NCI-H2107 treated with DMSO at 0.1 percent for 48 hours (cell line): Measurements from ENCODE around the gene PDZK1IP1.

ENCODE experiments used
- DNase-seq: peaks from one replicate; lab custom pipeline; 2025; ENCODE audit not compliant: unreplicated experiment; lab: John Stamatoyannopoulos, UW

The PDZK1IP1 gene, protein sequence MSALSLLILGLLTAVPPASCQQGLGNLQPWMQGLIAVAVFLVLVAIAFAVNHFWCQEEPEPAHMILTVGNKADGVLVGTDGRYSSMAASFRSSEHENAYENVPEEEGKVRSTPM

DNA sequence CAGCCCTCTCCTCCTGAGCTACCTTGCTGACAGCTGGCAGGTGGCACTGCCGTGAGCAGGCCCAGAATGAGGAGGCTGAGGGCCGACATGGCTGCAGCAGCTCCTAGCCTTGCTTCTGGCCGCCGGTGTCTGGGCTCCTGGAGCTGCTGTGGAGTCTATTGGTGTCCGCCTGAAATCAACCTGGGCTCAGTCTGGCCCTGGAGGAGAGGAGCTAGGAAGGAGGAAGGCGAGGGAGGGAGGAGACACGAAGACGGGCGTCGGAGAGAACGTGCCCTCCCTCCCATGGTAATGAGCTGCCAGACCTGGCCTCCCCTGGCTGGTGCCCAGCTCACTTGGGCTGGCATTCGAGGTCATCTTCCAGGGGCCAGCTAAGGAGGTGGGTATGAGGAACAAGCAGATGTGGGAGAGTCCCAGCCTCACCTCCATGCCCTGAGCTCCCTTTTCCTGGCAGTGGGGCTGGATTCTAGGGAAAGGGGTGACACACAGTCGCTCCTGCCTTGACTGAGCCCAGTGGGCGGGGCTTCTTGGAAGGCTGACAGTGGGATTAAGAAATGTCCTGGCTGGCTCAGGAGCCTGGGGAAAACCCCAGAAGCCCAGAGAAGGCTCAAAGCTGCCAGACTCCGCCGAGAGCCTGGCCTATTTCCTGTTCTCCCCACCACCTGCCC, at the start of gene PDZK1IP1:
PDZK1IP1 (minus strand) TSS at position 193 of the 665 bp plus-strand sequence; CDS start at position 89, 104 bp downstream.
- DNase-seq = no peak

DNA sequence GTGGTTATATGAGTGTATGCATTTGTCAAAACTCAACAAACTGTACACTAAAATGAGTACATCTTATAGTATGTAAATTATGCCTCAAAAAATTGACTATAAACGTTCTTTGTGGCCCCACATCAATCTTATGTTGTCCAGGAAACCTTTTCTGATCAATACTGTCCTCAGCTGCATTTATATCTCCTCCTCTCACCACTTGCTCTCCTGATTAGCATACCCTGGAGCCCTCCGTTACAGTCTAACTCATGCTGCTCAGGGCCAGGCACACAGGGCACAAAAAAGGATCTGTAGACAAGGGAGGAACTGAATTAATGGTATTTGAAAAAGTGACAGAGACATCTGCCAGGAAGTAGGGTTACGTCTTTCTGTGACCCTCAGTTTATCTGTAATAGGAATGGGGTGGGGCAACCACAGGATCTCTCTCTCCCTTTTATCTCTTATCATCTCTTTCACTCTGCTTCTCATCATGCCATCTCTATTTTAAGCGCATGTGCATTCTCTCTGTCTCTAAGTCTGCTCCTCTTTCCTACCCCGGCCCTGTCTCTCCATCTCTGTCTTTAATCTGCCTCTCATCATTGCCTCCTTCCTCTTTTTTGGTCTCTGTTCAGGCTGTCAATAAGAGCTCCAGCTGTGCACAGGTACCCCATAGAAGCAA, 49.2 kb upstream of the PDZK1IP1 start:
- DNase-seq = no peak

DNA sequence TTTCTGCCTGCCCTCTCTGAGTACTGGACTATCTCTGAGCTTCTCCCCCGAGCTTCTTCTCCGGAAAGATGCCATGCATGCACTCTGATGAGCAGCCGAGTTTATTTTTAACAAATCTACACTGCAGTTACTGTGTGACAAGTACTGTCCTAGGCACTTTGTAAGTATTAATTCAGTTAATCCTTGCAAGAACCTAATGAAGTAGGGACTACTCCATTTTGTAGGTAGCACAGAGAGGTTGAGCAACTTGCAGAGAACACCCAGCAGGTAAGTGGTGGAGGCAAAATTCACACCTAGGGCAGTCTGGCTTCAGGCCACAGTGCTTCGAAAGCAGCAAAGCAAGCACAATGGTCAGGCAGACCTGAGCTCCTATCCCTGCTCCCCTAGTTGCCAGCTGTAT, 46.0 kb upstream of the PDZK1IP1 start:
- no peak for DNase-seq

DNA sequence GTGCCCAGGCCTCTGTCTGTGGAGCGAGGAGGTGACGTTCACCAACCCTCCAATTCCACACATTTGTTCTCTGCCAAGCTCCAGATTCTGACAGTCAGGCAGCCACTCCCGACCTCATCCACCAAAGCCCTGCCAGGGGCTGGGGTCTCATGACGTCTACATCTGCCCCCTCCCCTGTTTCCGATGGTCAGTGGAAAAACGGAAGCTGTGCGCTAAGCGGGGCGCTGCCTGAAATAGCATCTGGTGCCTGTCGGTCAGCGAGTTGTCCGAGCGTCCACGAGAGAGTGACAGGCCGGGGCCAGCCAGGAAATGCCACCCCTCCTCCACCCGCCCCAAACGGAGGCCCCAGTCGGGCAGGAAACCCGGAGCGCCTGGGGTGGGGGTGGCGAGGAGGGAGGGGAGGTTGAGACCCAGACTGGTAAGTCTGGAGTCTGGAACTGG, 45.4 kb upstream of the PDZK1IP1 start:
- DNase-seq = no peak

DNA sequence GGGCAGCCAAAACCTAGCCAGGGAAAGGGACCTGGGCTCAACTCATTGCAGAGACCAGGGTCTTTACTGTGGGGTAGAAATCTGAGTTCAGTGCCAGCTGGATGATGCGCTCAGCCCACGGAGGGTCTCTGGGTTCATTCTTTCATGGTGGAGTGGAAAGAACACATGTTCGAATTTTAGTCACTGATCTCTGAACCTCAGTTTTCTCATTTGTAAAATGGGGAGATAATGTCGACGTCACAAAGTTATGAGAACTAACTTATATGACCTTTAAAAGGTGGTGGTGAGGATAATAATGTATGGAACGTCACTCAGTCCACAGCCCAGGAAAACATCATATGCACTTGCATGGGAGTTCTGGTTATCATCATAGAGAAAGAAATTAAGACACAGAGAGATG, 43.4 kb upstream of the PDZK1IP1 start:
- DNase-seq = no peak

DNA sequence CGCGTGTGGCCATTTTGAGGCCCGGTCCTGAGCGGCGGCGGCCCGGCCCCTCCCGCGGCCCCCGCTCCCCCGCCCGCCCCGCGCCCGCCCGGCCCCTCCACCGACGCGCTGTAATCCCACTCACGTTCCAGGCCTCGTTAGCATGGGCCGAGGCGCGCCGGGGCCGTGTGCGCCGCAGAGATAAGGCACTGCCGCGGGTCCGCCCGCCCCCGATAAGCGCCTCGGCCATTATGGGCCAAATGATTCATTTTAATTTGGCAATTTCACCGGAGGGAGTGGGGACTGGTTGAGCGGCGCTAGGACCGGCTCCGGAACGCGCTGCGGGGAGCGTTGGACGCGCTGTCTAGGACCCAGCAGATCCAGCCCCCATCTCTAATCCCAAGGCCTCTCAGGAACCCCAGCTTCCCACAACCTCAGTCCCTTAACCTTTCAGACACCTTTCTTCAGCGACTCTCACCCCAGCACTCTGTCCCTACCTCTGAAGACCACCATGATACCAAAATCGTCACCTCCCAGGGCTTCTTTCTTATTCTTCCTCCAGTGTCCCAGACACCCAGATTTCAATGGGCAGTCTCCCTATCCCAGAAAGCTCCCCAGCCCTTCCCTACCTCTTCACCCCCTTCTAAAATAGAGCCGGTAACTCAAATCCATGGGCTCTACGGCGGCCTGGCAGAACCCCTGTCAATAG, 42.5 kb upstream of the PDZK1IP1 start, which contains the start of gene TAL1:
TAL1 (minus strand) TSS at position 39 of the 688 bp plus-strand sequence. CDS start 6,337 bp downstream, outside the sequence.
- no peak for DNase-seq

DNA sequence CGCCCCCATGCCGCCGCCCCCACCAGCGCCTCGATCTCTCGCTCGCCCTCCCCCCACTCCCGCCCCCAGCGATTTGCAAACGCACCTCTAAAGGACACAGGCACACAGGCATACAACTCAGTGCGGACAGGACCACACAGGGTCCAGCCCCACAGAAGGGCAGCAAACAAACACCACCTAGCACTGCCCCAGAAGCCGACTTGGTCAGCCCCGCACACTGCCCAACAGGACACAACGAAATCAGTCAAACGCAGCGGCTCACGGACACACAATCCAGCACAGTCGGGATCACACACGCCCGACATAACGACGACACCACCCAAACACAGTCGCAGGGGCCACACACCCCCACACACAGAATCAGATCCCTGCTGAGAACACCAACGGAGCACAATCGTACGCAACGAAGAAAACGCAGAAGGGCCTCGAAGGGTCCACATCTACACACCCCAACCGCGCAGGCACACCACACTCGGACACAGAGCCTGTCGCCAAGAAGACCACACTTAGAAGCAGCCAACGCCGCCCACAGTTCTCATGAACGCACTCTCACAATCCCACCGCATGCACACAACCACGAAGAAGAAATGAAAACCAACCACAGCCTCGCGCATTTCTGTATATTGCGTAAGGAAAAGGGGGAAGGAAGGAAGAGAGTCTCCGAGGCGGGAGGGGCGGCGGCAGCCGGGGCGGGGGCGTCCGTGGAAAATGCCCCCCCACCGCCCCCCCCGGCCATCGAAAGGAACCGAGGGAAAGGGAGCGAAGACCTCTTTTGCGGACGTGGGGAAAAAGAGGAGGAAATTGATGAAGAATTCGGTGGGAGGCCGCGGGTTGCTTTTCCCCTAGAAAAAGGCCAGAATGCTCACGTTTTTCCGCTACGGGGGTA, 41.7 kb upstream of the PDZK1IP1 start:
- DNase-seq = no peak

DNA sequence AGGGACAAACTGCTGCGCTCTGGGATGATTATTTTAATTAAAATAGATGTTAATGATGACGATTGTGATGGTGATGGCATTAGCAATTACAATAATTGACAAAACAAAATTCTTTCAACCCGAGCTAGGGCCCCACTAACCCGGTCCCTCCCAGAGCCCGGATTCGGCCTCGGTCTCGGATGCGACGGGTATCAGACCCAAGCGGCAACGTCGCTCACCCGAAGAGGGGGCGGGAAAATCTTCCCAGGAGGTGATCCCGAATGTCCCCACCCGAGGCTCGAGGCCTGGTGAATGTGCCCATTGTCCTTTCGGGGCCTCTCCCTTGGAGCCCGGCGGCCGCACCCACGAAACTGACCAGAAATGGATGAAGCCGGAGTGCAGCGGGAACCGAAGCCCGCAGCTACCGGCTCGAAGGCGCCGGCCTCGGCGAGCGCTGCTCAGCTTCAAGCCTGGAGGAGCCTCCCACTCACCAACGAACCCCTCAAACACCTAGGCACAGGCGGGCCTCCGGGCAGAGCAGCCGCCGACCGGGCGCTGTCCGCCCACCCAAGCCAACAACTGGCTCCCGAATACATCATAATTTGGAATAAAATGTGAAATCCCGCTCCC, 41.0 kb upstream of the PDZK1IP1 start:
- no peak for DNase-seq

DNA sequence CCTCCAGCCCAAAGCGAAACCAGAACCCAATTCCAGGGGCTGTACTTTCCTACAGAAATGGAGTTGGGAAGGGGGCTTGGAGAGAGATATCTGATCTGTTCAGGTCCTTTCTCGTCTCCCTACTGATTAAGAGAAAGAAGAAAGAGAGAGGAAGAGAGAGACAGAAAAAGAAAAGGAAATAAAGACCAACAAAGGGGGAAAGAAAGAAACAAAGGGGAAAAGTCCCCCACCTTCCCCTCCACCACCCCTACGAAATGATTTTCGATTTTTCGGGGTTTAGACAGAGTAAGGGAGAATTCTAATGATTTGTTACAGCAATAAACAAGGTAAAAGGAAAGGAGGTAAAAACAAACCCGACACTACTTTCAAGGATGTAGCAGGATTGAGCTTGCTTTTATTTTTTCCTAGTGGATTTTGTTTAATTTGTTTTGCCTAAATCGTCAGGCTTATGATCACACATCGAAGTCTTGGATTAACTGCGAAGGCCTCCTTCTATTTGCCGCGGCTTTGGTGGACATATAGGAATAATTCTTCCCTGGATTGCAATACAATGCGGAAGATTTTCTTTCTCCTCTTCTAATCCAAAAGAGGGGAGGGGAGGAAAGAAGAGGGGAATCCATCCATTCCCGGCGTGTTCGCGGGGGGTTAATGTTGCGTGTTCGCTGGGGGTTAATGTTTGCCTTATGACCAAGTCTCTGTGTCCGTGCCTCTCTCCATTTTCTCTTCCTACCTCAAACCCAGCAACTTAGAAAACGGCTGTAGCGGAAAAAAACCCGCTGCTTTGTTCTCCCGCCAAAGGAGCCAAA, 40.3 kb upstream of the PDZK1IP1 start:
- no peak for DNase-seq

DNA sequence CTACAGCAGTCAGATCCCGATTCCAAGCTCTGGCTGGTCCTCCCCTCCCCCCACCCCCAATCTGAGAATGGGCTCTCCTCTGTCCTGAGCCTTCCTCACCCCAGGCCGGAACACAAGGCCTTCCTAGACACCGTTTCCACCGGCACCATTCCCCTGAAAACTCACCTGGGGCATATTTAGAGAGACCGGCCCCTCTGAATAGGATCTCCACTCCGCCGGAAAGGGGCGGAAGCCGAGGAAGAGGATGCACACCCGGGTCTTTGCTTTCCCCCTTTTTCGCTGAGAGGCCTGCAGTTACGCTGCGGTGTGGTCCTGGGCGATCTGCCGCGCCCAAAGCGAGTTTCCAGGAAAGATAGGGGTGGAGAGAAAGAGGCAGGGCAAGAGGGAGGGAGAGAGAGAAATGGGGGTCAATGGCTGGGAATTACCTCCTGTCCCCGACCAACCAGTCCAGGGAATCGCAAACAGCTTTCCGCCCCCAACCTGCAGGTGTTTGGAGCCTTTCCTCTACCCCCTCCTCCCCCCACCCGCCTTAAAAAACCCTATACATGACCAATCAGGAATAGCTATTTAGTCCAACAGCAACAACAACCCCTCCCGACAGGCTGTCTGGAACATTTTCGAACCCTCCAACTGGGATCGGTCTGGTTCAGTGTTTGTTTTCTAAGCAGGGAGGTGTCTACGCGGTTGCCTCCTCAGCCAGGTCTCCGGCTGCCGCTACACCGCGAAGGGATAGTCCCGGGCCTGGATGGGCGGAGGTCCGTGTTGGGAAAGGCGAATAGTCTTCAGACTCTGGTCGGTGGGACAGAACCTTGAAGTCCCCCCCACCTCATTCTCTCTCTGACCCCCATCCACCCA, 39.4 kb upstream of the PDZK1IP1 start:
- DNase-seq = no peak

DNA sequence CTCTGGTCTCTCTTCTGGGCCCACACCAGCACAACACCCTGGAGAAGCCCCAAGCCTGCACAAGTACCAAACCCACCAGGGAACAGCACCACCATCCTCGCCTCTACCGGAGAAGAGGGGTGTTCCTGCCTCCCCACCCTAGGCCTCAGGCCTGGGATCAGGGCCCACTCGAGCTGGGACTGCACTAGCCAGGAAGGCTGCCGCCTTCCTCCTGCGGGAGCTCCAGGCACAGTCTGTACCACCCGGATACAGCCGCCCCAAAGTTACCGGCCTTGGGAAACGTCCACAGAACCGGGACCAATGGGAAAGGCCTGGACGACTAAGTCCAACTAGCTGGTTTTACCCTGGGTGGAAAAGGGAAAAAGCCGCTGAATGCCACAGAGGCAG, 38.8 kb upstream of the PDZK1IP1 start:
- DNase-seq = no peak

DNA sequence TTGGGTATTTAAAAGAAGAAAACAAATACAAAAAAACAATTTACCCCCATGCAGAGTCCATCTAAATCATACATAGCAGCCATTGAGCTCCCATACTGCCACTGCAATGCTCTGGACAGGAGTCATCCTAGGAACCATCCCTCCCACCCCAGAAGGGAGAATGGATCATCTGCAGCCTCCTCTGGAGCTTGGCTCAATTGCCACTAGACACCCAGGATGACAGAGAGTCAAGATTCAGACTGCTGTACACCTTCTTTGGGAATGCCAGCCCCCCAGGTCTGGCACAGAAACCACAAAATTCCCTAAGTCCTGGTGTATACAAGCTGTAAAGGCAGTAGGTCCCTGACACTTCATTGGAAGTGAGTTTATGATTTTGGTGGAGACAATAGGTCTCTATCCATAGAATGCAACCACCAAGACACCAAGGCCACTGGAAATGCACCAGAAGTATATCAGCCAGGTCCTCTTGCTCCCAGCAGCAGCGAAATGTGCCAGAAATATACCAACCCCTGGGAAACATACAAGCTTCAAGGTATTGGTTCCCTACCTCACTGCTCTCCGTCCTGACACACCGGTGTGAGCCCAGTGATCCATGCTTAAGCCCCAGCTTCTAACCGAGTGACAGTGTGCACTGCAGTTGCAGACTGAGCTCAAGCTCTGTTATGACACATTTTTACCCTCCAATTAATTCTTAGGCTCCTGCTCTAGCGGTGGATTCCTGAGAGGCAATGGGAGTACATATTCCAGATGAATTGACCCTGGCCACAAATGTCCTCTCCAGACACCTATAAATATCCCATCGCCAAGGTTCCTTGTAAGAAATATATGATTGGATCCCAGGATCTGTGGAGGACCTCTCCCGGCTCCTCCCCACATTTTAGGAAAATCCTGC, 37.8 kb upstream of the PDZK1IP1 start:
- DNase-seq = no peak

DNA sequence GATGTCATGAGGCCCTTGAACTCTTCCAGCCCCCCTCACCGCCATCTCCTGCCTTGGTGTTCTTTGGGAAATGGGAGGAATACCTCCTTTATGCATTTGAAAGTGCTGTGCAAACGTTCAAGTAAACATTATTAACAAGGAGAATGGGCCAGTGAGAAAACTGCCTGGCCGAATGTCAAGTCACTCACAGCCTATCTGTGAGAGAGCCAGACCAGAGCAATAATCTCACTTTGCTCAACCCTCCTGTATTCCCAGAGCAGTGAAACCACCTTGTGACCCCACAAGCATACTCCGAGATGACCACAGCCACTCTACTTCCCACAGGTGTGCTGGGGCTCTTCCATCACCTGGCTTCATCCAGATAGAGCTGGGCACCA, 37.0 kb upstream of the PDZK1IP1 start:
- no peak for DNase-seq

DNA sequence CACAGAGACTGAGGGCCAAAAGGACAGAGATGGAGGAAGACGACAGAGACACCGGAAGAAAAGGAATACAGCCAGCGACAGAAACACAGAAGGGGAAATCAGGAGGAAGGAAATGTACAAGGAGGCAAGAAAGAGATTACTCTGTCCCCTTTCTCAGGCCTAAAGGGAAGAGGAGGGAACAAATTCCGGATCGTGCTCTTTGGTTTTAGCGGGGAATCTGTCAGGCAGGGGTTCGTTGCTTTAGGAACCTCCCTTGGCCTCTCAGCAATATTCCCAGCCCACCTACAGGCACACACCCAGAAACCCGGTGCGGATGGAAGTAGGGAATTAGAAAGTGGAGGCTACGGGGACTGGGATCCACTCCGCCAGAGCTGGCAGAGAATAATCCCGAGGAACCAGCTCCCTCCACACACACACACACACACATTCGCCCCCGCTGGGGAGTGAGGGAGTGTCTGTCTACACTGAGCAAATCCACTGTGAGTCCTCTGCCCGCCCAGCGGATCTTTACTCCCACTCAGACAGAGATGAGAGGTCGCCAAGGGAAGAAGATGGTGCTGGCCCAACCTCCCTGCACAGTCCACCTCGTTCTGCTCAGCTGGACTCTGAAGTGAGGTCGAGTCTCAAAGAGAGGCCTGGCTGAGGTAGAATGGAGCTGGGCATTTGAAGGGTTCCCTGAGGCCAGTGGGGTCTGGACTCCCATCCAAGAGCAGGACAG, 36.4 kb upstream of the PDZK1IP1 start:
- DNase-seq = no peak

DNA sequence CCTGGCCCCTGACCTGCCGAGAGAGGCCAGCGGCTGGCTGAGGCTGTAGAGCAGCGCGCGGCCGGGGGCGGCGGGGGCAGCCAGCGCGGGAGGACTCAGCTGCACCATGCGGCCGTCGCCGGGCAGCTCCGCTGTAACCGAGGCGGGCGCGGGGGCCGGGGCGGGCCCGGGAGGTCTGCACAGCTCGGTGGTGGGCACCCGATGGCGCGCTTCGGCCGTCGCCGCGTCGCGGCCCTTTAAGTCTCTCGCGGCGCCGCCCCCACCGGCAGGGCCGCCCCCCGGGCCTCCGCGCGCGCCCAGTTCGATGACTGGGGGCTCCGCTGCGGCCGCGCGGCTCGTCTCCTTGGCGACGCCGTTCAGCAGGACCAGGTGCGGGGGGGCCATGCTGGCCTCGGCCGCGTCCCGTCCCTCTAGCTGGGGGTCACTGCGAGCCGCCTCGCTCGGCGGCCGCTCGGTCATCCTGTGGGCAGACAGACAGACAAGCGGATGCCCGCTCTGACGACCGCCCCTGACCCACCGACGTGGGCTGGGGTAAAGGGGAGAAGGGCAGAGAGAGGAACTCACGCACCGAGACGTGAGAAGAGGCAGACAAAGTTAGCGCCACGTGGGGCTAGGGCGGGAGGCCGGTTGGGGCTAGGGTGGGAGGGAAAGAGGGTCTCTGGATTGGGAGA, 35.7 kb upstream of the PDZK1IP1 start:
- DNase-seq = no peak

DNA sequence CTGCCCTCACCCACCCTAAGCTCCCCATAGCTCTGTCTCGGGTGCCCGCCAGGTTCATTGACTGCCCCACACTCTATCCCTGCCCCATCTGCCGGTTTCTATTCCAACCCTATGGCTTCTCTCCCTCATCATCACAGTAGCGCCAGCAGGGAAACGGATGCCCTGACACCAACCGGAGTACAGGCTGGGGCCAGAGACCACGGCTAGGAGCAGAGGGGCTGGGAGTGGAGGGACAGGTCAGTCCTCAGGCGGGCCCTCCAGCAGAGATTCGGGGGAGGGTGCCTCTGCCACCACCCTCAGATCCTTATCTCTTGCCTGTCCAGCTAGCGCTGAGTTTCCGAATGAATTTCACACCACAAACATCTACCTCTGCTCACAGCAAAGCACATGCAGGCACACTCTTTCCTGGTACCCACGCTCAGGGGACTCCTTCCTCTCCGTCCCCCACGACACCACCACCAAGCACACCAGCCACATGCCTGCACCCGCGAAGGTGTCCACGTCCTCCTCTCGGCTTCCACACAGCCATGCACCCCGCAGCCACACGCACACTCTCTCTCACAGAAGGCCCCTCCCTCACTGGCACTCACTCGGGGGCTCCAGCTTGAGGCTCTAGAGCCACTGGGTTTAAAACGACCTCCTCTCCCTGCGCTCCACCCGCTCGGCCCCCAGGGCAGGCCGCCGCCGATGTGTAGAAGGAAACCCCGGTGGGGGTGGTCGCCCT, 35.0 kb upstream of the PDZK1IP1 start:
- no peak for DNase-seq
